Breast epithelium (tissue), 3 donors: ENCODE data around the gene DPY19L1.

ENCODE experiments used
- POLR2A ChIP-seq: fragments of 450-650 bp; IDR thresholded peaks from one replicate; pipeline ENCODE4 v1.6.1; 2016; ENCODE audit warnings: antibody characterized with exemption, mild to moderate bottlenecking, moderate library complexity
- POLR2AphosphoS5 ChIP-seq, 3 donors: sonication (generic); formaldehyde crosslinking; IDR thresholded peaks; one replicate each; pipeline ENCODE4 v1.6.1; 2017; ENCODE audit warnings: antibody characterized with exemption in 3 of 3
- TF ChIP-seq, protein P1 (sequence below), 3 donors: fragments of 450-650 bp; IDR thresholded peaks; one replicate each; pipeline ENCODE4 v1.5.1; 2016 to 2017; ENCODE audit warnings: antibody characterized with exemption in 3 of 3, mild to moderate bottlenecking in 3 of 3, moderate library complexity in 3 of 3

DNA sequence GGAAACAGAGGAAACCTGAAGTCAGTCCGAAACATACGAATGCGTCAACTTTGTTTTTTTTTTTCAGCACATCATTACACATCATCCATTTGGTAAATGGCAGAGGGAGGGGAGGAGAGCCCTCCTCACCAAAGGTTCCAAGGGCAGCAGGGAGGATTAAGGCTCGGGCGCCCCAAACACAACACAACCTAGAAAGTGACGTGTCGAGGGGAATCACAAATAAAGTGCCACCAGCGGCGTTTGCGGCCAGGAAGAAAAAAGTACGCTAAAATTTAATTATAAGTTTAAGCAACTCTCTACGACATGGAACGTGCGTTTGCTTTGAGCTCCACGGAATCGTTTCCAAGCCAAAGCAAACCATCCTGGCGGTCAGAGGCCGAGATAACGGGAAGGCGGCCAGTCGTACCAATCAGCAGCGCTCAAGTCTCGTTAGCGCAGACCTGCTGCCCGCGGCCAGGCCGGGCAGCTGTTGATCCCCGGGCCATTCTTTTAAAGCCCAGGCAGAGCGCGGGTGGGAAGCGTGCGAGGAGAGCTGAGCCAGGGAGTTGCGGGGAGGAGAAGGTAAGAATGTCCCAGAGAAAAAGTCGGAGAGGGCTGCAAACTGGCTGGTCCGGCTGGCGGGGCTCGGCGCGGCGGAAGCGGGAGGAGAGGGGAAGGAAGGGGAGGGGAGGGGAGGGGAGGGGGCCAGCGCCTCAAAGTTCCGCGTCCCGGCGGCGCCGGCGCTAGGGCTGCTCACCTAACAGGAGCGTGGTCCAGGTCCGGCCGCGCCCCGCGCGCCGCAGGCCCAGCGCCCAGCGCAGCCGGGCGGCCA, 719 bp downstream of the DPY19L1 start:
- TF ChIP-seq, protein P1, sequence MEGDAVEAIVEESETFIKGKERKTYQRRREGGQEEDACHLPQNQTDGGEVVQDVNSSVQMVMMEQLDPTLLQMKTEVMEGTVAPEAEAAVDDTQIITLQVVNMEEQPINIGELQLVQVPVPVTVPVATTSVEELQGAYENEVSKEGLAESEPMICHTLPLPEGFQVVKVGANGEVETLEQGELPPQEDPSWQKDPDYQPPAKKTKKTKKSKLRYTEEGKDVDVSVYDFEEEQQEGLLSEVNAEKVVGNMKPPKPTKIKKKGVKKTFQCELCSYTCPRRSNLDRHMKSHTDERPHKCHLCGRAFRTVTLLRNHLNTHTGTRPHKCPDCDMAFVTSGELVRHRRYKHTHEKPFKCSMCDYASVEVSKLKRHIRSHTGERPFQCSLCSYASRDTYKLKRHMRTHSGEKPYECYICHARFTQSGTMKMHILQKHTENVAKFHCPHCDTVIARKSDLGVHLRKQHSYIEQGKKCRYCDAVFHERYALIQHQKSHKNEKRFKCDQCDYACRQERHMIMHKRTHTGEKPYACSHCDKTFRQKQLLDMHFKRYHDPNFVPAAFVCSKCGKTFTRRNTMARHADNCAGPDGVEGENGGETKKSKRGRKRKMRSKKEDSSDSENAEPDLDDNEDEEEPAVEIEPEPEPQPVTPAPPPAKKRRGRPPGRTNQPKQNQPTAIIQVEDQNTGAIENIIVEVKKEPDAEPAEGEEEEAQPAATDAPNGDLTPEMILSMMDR (IDR thresholded peaks at IDR 0.05) = no peak
- TF ChIP-seq POLR2AphosphoS5 (IDR thresholded peaks at IDR 0.05) (peak in 1 of 3 donors; percentile 27), POLR2A (no peak)
